RPMI7951 (cell line): Measurements from ENCODE around the gene DRC7. TPM values are rescaled to one million over a fixed set of nuclear protein-coding genes. Genes with fewer than 3 reads are reported as not detected.

ENCODE experiments used
- DNase-seq: peaks from one replicate; pipeline ENCODE4 v3.0.0-alpha.2; 2012; ENCODE audit warnings: low read depth
- total RNA-seq: library from RNA; depleted of rRNA; stranded (reverse); fragments of >200 nt; shearing (Covaris generic); gene quantifications from 2 replicates; pipeline ENCODE4 v1.2.3, GENCODE V29; 2014; rRNA removed

DRC7 gene, protein sequence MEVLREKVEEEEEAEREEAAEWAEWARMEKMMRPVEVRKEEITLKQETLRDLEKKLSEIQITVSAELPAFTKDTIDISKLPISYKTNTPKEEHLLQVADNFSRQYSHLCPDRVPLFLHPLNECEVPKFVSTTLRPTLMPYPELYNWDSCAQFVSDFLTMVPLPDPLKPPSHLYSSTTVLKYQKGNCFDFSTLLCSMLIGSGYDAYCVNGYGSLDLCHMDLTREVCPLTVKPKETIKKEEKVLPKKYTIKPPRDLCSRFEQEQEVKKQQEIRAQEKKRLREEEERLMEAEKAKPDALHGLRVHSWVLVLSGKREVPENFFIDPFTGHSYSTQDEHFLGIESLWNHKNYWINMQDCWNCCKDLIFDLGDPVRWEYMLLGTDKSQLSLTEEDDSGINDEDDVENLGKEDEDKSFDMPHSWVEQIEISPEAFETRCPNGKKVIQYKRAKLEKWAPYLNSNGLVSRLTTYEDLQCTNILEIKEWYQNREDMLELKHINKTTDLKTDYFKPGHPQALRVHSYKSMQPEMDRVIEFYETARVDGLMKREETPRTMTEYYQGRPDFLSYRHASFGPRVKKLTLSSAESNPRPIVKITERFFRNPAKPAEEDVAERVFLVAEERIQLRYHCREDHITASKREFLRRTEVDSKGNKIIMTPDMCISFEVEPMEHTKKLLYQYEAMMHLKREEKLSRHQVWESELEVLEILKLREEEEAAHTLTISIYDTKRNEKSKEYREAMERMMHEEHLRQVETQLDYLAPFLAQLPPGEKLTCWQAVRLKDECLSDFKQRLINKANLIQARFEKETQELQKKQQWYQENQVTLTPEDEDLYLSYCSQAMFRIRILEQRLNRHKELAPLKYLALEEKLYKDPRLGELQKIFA
- not detected in 2 replicates for total RNA-seq

DNA sequence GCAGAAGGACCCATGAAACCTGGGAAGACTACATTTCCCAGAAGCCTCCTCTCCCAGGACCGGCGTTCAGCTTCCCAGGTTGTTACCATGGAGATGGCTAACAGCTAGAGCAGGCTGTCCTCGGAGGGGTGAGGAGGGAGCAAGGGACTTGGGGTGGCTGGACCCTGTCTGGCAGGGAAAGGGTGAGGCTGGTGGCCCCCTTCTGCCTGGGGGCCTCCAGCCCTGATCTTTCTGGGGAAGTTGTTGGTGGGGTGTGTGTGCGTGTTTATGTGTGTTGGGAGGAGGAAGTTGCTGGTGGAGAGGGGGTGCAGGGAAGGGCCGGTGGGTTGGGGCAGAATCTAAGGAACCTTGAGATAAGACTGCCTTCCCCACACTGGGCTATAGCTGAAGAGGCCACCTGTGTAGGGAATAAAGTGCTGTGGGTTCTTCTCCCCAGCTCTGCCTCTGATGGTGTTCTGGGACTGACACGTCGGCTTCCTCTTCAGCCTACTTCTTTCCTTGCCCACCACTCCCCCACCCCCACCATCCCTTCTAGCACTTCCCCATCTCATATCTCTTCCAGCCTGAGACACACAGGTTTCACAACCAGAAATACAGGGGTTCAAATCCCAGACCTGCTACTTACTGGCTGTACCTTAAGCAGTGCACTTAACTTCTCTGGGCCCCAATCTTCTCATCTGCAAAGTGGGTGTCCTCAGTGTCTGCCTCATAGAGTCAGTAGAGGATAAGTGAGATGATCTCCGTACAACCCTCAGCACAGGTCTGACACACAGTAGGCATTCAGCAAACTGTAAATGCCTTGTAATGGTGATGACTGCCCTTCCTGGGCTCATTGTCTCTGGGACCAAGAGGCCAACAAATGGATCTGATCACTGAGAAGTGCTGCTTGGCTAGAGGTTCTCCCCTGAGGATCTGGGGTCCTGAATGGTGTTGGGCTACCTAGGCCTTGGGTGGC is at the start of gene DRC7:
Gene DRC7 (plus strand): TSS at position 82 of the 955 bp plus-strand sequence. CDS start 3,144 bp downstream, outside the sequence.
- peak; percentile 38 for DNase-seq

- DNase-seq: no peak
Observed at GRCh38 chr16:57645169-57645568, 49.4 kb upstream of the DRC7 start.

GRCh38 chr16:57645691-57646387 is 48.8 kb upstream of the DRC7 start:
- DNase-seq: peak; percentile 69

- no peak for DNase-seq
Observed at GRCh38 chr16:57646388-57647039, 48.1 kb upstream of the DRC7 start.

GRCh38 chr16:57647136-57647875 is 47.3 kb upstream of the DRC7 start:
- DNase-seq: no peak

- DNase-seq: no peak
Observed at GRCh38 chr16:57648125-57648524, 46.5 kb upstream of the DRC7 start.

GRCh38 chr16:57648581-57649442 is 45.8 kb upstream of the DRC7 start:
- peak; percentile 72 for DNase-seq

DNA sequence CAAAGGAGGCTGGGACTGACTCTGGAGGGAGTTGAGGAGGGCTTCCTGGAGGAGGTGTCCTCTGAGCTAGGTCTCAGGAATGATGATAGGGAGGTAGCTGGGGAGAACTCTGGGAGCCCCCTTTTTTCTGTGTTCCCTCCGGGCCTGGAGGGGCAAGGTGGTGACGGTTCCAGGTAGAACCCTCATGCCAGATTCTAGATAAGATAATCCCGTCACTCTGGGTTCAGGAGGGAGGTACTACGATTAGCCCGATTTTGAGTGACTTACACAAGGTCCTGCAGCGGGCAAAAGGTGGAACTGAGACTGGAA is 45.2 kb upstream of the DRC7 start:
- no peak for DNase-seq

GRCh38 chr16:57649846-57650245 is 44.8 kb upstream of the DRC7 start:
- DNase-seq: no peak

DNA sequence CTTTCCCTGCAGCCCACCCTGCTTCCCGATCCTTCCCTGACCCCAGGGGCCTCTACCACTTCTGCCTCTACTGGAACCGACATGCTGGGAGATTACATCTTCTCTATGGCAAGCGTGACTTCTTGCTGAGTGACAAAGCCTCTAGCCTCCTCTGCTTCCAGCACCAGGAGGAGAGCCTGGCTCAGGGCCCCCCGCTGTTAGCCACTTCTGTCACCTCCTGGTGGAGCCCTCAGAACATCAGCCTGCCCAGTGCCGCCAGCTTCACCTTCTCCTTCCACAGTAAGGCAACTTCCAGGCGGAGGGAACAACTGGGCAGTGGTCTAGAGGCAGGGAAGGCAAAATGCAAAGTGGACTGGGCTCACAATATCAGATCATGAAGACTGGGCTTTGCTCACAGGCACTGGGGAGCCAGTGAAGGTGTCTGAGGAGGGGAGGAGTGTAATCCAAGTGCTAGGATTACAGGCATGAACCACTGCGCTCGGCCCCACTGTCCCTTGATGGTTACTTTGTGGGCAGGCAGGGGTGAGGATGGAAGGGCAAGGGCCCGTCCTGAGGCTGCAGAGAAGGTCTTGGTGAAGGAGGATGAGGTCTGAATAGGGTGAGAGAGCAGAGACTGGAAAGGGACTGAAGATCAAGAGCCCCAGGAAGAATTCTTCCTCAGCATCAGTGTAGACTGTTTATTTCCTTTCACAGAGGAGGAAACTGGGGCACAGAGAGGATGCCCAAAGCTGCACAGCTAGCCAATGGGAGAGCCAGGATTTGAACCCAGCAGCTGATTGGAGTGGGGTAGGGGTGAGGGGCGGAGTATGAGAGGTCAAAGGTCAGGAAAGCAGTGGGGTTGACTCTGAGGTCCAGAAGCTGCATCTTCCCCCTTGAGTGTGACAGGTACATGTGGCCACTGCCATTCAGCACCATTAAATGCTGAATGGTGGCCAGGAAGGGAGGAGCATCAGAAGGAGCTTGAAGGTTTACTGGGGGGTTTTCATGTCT is 43.0 kb upstream of the DRC7 start:
- DNase-seq: no peak

DNA sequence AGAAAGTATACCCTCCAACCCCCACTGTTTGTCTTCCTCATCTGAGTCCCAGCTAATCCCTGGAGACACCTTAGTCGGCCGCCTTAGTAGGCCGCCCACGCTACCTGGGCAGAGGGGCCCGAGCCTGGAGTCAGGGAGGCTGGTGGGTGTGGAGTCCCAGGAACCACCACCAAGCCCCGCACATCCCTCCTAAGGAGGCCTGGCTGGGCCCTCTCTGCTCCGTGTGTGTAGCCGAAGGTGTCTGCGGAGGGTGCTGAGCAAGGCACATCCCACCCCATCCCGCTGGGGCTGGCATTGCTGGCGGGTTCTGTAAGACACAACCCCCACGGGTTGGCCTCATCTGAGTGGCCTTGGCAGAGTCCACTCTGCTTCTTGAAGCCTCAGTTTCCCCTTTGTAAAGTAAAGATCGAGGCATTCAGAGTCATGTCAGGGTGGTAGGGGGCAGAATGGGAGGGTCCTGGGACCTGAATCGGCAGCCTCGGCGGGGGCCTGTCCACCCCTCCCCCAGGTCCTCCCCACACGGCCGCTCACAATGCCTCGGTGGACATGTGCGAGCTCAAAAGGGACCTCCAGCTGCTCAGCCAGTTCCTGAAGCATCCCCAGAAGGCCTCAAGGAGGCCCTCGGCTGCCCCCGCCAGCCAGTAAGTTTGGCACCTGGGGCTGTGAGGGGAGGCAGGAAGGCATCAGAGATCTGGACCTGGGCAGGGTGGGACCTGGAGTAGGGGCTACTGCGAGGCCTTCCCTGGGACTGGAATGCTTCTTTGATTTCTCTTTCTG is 41.7 kb upstream of the DRC7 start:
- DNase-seq: no peak

DNA sequence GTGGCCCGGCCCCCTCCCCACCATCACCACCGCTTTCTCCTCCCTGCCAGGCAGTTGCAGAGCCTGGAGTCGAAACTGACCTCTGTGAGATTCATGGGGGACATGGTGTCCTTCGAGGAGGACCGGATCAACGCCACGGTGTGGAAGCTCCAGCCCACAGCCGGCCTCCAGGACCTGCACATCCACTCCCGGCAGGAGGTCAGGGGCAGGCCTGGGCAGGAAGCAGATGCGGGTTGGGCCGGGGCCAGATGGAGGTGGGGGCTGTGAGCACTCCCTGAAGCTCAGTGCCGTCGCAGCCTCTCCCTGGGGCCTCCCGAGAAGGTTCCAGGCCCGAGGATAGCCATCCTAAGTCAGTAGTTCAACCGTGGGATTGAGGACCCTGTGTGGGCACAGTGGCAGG is 40.7 kb upstream of the DRC7 start:
- no peak for DNase-seq

- no peak for DNase-seq
Observed at GRCh38 chr16:57656342-57656955, 38.2 kb upstream of the DRC7 start.

GRCh38 chr16:57657228-57657627 is 37.4 kb upstream of the DRC7 start:
- no peak for DNase-seq

DNA sequence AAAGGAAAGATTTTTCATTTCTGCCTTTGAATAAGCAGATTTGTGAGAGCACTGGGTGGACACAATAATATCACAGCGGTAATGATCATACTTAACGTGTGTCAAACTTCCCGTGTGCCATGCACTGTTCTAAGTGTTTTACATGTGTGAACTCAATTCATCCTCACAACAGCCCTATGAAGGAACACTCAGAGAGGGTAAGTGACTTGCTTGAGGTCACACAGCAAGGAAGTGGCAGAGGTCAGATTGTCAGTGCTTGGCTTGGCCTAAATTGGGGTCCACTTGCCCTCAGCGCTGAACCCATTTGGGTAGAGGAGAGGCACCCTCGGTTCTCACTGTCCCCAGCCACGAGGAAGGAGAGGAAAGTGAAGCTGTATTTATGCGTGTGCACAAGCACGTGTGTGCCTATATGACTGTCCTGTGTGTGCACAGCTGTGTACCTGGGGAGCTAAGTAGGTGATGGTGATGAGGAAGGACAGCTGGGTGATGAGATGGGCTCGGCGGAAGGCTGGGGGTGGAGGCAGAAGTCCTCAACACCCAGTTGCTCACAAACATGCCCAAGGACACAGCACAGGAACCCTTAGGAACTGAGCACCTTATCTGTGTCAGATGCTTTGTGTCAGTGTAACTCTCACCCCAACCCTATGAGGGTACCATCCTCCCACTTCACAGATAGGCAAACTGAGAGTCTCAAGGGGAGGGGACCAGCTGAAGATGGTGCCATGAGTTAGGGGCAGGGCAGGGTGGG is 36.3 kb upstream of the DRC7 start:
- no peak for DNase-seq
